ENCODE measurements around the gene LSM2.
"Not testable (repeated sequence)": the region's sequence is repeated elsewhere in the genome, so short reads cannot be mapped to it uniquely, and the experiment has no call there.

Gene LSM2

GRCh38 chr6:31825553-31825952, 18.8 kb upstream of the LSM2 start:
- H2AFZ ChIP-seq (ENCODE audit: low read depth, low read length), result no peak overlapping the region
- H3K9ac ChIP-seq (ENCODE audit: low read depth, low read length), result no peak overlapping the region
- H3K36me3 ChIP-seq (ENCODE audit: insufficient read depth, low read length), result no peaks in the 10 kb centered on the region
- ATAC-seq (ENCODE audit: insufficient read depth, low read depth) (no peak), DNase-seq (no peak)
- peaks cover 47% of the 10 kb centered on the region for H3K4me1 ChIP-seq (ENCODE audit: insufficient read depth, low read length)
- H4K20me1 ChIP-seq (ENCODE audit: insufficient read depth, low read length), result no peaks in the 10 kb centered on the region; the same call in 1 of the 2 replicates
- H3K27me3 ChIP-seq (ENCODE audit: insufficient read depth, low read length, poor library complexity), result no peaks in the 10 kb centered on the region
- no peak overlapping the region for H3K4me3 ChIP-seq (ENCODE audit: low read depth in 1 of 2, low read length in 2 of 2)
- no peaks in the 10 kb centered on the region for H3K9me3 ChIP-seq (ENCODE audit: insufficient read depth, low read length, severe bottlenecking)
- no peak overlapping the region for H3K4me2 ChIP-seq (ENCODE audit: insufficient read depth, low read length)
- no peak for TF ChIP-seq EZH2 (IDR thresholded peaks at IDR 0.05; ENCODE audit: borderline replicate concordance, low read depth, low read length, severe bottlenecking)
- TF ChIP-seq, protein P1, sequence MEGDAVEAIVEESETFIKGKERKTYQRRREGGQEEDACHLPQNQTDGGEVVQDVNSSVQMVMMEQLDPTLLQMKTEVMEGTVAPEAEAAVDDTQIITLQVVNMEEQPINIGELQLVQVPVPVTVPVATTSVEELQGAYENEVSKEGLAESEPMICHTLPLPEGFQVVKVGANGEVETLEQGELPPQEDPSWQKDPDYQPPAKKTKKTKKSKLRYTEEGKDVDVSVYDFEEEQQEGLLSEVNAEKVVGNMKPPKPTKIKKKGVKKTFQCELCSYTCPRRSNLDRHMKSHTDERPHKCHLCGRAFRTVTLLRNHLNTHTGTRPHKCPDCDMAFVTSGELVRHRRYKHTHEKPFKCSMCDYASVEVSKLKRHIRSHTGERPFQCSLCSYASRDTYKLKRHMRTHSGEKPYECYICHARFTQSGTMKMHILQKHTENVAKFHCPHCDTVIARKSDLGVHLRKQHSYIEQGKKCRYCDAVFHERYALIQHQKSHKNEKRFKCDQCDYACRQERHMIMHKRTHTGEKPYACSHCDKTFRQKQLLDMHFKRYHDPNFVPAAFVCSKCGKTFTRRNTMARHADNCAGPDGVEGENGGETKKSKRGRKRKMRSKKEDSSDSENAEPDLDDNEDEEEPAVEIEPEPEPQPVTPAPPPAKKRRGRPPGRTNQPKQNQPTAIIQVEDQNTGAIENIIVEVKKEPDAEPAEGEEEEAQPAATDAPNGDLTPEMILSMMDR (IDR thresholded peaks at IDR 0.05; ENCODE audit: borderline replicate concordance, extremely low read depth, low read length, poor library complexity, severe bottlenecking), result no peak
- no peak overlapping the region; the same call in 1 of the 2 replicates for H3K27ac ChIP-seq (ENCODE audit: low read length)
- H3K79me2 ChIP-seq (ENCODE audit: insufficient read depth, low read length), result peaks cover 18% of the 10 kb centered on the region

GRCh38 chr6:31823592-31824196, 16.9 kb upstream of the LSM2 start:
- not testable (repeated sequence) for ATAC-seq (ENCODE audit: insufficient read depth, low read depth); H3K79me2 ChIP-seq (ENCODE audit: insufficient read depth, low read length); H3K27me3 ChIP-seq (ENCODE audit: insufficient read depth, low read length, poor library complexity); H3K9me3 ChIP-seq (ENCODE audit: insufficient read depth, low read length, severe bottlenecking); H3K36me3 ChIP-seq (ENCODE audit: insufficient read depth, low read length); H3K9ac ChIP-seq (ENCODE audit: low read depth, low read length); H3K27ac ChIP-seq (ENCODE audit: low read length); H2AFZ ChIP-seq (ENCODE audit: low read depth, low read length); H3K4me2 ChIP-seq (ENCODE audit: insufficient read depth, low read length); H3K4me3 ChIP-seq (ENCODE audit: low read depth in 1 of 2, low read length in 2 of 2); H4K20me1 ChIP-seq (ENCODE audit: insufficient read depth, low read length); DNase-seq
- H3K4me1 ChIP-seq (ENCODE audit: insufficient read depth, low read length), result peaks cover 44% of the 10 kb centered on the region

- Histone ChIP-seq H2AFZ (ENCODE audit: low read depth, low read length) (peak overlapping the region; percentile 99), H3K4me3 (ENCODE audit: low read depth in 1 of 2, low read length in 2 of 2) (peak overlapping the region; percentile 41 to 93; a peak in 3 of 4 replicates), H3K27me3 (ENCODE audit: insufficient read depth, low read length, poor library complexity) (no peaks in the 10 kb centered on the region), H3K4me2 (ENCODE audit: insufficient read depth, low read length) (peak overlapping the region; percentile 95), H3K4me1 (ENCODE audit: insufficient read depth, low read length) (peaks cover 44% of the 10 kb centered on the region), H3K9ac (ENCODE audit: low read depth, low read length) (peak overlapping the region; percentile 75), H3K27ac (ENCODE audit: low read length) (peak overlapping the region; percentile 83), H3K9me3 (ENCODE audit: insufficient read depth, low read length, severe bottlenecking) (no peaks in the 10 kb centered on the region), H3K36me3 (ENCODE audit: insufficient read depth, low read length) (no peaks in the 10 kb centered on the region), H4K20me1 (ENCODE audit: insufficient read depth, low read length) (no peaks in the 10 kb centered on the region), H3K79me2 (ENCODE audit: insufficient read depth, low read length) (peaks cover 2% of the 10 kb centered on the region; the same call in 1 of the 2 replicates)
- ATAC-seq (ENCODE audit: insufficient read depth, low read depth) (peak; percentile 48), DNase-seq (peak; percentile 64)
- TF ChIP-seq EZH2 (IDR thresholded peaks at IDR 0.05; ENCODE audit: borderline replicate concordance, low read depth, low read length, severe bottlenecking), result no peak
- TF ChIP-seq, protein P1 (IDR thresholded peaks at IDR 0.05; ENCODE audit: borderline replicate concordance, extremely low read depth, low read length, poor library complexity, severe bottlenecking), result no peak
Observed at GRCh38 chr6:31822036-31822821, 15.5 kb upstream of the LSM2 start.

Data from DND-41 (cell line).